HEK293 (cell line): Measurements from ENCODE around the gene NEU1.

Experiments
- MYNN ChIP-seq: fragments of 450-650 bp; formaldehyde crosslinking; IDR thresholded peaks from 2 replicates; pipeline ENCODE4 v1.5.1; 2016; ENCODE audit warnings: missing biosample characterization, missing genetic modification characterization, borderline replicate concordance
- PATZ1 ChIP-seq: fragments of 450-650 bp; formaldehyde crosslinking; IDR thresholded peaks from 2 replicates; pipeline ENCODE4 v1.5.1; 2016; ENCODE audit warnings: missing biosample characterization, missing genetic modification characterization
- PBX3 ChIP-seq: sonication (generic); formaldehyde crosslinking; IDR thresholded peaks from 2 replicates; pipeline ENCODE4 v1.8.1; 2022; ENCODE audit warnings: mild to moderate bottlenecking, moderate library complexity, missing genetic modification reagents
- SETDB1 ChIP-seq: IDR thresholded peaks from one replicate; pipeline ENCODE4 v1.6.1; 2017; ENCODE audit warnings: mild to moderate bottlenecking, low read length, moderate library complexity, mixed read lengths; ENCODE audit not compliant: insufficient read length
- SP3 ChIP-seq: fragments of 450-650 bp; formaldehyde crosslinking; IDR thresholded peaks from 2 replicates; pipeline ENCODE4 v1.5.1; 2016; ENCODE audit warnings: missing biosample characterization, missing genetic modification characterization
- ZBTB1 ChIP-seq: fragments of 450-650 bp; formaldehyde crosslinking; IDR thresholded peaks from 2 replicates; pipeline ENCODE4 v1.5.1; 2016; ENCODE audit warnings: missing biosample characterization, missing genetic modification characterization
- ZNF391 ChIP-seq: fragments of 450-650 bp; formaldehyde crosslinking; IDR thresholded peaks from 2 replicates; pipeline ENCODE4 v1.5.1; 2016; ENCODE audit warnings: low read depth, missing biosample characterization, missing genetic modification characterization, borderline replicate concordance
- TF ChIP-seq, protein P1 (sequence below): fragments of 450-650 bp; formaldehyde crosslinking; IDR thresholded peaks from 2 replicates; pipeline ENCODE4 v1.5.1; 2016; ENCODE audit warnings: missing biosample characterization, missing genetic modification characterization

GRCh38 chr6:31879143-31879542 is 16.5 kb upstream of the NEU1 start:
- TF ChIP-seq ZBTB1 (no peak), MYNN (tag by site-specific recombination) (no peak), ZNF391 (no peak), SETDB1 (no peak), PATZ1 (no peak), SP3 (no peak), PBX3 (no peak)
- TF ChIP-seq, protein P1, sequence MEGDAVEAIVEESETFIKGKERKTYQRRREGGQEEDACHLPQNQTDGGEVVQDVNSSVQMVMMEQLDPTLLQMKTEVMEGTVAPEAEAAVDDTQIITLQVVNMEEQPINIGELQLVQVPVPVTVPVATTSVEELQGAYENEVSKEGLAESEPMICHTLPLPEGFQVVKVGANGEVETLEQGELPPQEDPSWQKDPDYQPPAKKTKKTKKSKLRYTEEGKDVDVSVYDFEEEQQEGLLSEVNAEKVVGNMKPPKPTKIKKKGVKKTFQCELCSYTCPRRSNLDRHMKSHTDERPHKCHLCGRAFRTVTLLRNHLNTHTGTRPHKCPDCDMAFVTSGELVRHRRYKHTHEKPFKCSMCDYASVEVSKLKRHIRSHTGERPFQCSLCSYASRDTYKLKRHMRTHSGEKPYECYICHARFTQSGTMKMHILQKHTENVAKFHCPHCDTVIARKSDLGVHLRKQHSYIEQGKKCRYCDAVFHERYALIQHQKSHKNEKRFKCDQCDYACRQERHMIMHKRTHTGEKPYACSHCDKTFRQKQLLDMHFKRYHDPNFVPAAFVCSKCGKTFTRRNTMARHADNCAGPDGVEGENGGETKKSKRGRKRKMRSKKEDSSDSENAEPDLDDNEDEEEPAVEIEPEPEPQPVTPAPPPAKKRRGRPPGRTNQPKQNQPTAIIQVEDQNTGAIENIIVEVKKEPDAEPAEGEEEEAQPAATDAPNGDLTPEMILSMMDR: no peak
